Nucleus accumbens (tissue), 56 donors: ENCODE measurements around the gene AHCY.
"Not testable (repeated sequence)": the region's sequence is repeated elsewhere in the genome, so short reads cannot be mapped to it uniquely, and the experiment has no call there.

Experiments
- DNase-seq, 56 donors: peaks; one replicate each; lab custom pipeline; 2025; lab: John Stamatoyannopoulos, UW

AHCY gene

DNA sequence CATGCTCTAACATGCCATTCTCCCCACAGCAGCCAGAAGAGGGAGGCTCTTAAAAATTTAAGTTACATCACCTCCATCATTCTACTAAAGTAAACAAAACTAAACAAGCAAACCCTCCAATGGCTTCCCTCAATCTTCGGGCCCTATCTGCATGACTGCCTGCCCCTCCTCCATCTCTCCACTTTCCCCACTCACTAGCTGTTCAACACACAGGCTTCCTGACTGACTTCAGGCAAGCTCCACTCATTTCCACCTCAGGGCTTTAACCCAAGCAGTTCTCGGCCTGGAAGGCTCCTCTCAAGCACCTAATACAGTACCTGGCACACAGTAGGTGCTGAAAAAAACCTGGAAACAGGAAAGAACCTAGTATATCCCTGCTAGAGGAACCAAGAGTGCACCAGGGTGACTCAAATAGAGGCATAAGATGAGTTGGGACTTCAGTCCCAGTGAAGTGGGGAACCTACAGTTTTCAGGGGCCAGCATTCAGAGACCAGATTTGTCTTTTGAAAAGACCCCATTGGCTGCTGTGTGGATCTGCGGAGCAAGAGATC is 2.8 kb downstream of the AHCY start:
- no peak for DNase-seq

DNA sequence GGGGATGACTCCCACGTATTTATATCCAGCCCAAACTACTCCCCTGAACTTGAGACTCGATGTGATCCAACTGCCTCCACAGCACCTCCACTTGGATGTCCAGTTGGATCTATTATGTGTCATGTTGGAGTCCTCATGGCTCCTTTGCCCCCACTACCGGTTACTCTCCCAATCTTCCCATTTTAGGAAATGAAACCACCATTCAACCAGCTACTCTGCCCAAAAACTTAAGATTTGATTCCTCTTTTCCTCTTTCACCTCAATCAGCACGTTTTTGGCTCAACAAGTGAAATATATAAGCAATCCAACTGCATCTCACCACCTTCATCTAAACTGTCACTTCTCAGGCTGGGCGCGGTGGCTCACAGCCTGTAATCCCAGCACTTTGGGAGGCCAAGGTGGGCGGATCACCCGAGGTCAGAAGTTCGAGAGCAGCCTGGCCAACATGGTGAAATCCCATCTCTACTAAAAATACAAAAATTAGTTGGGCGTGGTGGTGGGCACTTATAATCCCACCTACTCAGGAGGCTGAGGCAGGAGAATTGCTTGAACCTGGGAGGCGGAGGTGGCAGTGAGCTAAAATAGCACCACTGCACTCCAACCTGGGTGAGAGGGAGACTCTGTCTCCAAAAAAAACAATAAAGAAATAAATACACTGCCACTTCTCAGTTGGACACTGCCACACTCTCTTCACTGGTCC is 3.4 kb downstream of the AHCY start:
- DNase-seq, result no peak

DNA sequence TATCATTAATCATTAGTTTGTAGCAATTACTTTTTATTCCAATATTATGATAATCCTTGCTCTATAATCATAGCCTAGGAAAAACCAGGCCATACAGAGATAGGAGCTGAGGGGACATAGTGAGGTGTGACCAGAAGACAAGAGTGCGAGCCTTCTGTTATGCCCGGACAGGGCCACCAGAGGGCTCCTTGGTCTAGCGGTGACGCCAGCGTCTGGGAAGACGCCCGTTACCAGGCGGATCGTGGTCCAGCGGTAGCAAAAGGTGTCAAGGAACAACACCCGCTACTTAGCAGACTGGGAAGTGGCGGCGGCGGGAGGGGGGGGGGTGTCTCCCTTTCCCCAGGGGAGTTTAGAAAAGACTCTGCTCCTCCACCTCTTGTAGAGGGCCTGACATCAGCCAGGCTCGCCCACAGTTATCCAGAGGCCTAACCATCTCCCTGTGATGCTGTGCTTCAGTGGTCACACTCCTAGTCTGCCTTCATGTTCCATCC is 4.8 kb downstream of the AHCY start:
- DNase-seq, result not testable (repeated sequence)

DNA sequence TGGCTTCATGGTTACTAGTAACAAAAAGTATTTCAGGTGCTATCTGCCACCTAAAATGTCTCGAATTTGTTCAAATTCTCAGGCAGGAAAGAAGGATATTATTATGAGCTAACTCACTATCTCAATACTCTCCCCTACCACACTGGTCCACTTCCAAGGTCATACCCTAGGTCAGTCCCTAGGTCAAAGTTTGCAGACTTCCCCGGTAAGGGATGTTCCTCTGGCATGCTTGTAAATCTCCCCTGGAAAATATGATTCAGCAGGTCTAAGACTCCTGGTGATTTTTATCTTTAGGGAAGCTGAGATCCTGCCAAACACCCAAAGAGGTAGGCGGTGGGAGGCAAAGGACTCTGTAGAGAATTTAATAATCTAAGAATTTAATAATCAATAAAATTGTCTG is 6.7 kb downstream of the AHCY start:
- peak in 1 of 56 donors; percentile 10 for DNase-seq

DNA sequence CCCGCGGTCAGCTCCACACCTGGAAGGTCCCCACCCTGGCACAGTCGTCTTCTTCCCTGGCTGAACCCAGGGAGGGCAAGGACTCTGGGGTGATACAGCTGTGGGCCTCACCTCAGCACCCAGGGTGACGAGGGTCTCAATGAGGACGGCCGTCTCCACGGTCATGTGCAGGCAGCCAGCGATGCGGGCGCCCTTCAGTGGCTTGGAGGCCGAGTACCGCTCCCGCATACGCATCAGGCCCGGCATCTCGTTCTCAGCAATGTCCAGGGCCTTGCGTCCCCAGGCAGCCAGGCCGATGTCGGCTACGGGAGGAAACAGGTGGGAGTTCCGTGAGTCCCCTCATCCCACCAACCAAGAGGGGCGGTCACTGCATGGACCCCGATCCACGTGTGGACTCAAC is 7.9 kb downstream of the AHCY start:
- no peak for DNase-seq

DNA sequence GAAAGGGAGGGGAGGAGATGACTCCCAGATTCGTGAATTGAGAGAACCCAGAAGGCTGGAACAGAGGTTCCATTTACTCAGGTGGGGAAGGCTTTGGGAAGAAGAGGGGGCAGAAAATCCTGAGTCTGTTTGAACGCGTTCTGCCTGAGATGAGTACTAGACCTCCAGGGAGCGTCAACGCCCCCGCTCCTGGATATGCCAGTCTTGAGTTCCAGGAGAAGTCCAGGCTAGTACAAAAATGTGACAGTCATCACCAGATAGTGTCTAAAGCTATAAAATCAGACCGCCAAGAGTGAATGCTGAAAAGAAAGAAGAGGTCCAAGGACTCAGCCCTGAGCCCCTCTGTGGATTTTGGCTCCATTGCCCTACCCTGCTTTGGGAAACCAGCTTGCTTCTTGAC is 8.6 kb downstream of the AHCY start:
- DNase-seq, result no peak

DNA sequence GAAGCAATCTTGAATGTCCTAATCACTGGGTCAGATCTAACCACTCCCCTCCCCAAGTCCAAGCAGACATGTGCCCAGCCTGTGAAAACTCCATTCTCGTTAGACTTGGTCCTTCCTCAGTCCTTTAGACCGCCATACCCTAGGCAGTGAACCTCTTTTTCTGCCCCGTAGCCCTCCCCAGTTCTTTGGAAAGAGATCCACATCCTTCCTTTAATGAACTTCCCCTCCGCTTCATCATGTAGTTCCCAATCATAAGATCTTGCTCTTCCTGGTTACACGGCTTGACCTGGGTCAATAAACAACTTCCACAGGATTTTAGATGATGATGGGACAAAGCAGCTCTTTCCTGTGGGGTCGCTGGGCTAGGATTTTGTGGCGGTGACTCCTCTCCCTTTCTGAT is 9.6 kb downstream of the AHCY start:
- no peak for DNase-seq

DNA sequence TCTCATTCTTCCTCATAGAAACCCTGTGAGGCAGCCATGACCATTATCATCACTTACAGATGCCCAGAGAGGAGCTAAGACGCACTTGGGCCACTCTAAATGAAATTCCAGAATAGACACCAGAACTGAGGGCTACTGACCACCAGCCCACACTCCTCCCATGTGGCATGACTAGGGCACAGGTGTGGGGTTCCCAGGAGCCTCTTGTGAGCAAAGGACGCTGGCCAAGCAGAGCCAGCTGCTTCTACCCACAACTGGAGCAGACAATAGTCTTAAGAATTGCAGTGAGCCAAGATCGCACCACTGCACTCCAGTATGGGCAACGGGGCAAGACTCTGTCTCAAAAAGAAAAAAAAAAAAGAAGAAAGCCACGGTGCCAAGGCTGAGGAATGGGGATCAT is 10.0 kb downstream of the AHCY start:
- DNase-seq, result no peak

DNA sequence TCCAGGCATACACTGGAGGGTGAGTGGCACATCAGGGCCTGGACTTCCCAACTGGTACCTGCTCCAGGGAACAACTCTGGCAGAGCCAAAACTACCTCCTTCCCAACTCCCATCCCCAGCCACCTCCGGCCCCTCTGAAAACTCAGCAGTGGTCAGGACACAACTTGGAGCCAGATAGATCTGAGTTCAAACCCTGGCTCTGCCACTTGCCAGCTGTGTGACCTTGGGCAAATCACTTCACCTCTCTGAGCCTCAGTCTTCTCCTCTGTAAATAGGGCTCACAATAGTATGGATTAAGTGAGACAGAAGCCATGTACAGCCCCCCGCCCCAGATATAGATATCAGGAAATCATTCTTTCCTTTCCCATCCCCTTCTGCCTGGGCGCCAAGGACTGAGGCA is 10.7 kb downstream of the AHCY start:
- no peak for DNase-seq

DNA sequence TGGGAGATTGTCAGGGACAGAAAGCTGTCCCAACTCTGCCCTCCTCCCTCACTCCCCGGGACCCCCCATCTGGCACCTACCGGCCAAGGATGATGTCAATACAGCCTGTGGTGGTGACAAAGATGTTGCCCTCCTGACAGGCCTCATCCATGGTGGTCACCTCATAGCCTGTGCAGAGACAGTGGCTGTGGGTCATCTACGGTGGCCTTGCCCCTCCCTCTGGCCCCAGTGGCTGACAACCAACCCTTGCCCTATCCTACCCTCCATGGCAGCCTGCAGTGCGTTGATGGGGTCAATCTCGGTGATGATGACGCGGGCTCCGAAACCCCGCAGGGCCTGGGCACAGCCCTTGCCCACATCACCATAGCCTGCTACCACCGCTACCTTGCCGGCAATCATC is 12.7 kb downstream of the AHCY start:
- no peak for DNase-seq

DNA sequence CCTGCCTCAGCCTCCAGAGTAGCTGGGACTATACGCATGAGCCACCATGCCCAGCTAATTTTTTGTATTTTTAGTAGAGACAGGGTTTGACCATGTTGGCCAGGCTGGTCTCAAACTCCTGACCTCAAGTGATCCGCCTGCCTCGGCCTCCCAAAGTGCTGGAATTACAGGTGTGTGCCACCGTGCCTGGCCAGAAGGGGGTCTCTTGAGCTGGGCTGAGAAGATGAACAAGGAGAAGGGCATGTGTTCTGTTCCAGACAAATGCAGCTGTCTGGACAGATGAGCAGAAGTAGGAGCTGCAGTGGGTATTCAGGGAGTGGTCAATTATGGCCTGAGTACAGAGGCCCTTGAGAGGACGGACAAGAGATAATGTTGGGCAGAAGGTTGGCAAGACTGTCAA is 15.7 kb downstream of the AHCY start:
- not testable (repeated sequence) for DNase-seq

DNA sequence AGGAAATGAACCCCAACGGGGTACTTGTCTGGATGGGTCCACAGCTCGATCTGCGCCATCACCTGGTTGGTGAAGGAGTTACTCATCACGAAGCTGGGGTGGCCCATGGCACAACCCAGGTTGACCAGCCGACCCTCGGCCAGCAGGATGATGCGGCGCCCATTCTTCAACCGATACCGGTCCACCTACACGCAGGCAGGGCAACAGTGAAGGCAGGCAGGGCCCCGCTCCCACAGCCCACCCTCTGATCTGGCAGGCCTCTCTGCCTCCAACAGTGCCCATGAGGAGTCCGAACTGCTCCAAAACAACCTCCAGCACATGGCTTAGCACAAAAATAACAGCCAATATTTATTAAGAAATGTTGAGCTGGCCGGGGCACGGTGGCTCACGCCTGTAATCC is 17.7 kb downstream of the AHCY start:
- DNase-seq, result no peak

DNA sequence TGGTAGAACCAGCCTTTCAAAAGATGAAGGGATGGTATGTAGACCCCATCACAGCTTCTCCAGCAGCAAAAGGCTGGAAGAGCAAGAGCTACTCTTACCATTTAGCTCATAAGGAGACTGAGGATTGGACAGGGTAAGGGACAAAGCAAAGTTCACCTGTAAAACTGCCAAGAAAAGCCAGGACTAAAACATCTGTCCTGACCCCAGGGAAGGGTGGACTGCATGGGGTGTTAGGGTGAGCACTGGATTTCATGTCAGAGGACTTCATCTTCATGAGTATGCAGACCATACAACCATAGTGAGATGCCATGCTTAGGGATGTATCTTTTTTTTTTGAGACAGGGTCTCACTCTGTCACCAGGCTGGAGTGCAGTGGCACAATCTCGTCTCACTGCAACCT is 19.3 kb downstream of the AHCY start:
- no peak for DNase-seq

DNA sequence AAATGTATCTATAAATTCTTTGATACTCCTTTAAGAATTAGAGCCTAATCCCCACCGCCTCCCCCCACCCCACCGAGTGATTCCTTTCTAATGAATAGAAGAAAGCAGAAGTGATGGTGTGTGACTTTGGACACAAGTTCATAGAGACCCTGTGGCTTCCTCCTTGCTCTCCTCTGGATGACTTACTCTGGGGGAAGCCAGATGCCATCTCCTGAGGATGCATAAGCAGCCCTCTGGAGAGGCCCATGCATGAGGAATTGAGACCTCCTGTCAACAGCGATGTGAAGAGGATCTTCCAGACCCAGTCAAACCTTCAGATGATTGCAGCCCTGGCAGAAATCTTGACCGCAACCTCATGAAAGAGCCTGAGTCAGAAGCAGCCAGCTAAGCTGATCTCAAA is 21.1 kb downstream of the AHCY start:
- no peak for DNase-seq

DNA sequence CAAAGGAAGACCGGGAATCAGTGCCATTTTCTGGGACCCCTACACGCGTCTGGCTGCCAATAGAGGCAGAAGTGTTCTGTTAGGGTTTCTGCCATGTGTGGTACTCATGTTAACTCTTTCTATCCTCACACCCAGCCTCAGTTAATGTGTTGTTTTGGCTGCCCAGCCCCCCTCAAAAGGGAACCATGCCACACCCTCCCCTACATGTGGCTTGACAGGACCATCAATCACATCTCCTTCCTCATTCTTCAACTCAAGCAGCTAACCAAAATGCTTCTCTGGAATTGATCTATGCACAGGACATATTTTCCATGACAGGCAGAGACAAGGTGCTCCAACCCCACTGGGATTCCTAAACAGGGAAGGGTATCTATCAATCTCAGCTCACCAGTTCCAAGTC is 22.0 kb downstream of the AHCY start:
- no peak for DNase-seq

DNA sequence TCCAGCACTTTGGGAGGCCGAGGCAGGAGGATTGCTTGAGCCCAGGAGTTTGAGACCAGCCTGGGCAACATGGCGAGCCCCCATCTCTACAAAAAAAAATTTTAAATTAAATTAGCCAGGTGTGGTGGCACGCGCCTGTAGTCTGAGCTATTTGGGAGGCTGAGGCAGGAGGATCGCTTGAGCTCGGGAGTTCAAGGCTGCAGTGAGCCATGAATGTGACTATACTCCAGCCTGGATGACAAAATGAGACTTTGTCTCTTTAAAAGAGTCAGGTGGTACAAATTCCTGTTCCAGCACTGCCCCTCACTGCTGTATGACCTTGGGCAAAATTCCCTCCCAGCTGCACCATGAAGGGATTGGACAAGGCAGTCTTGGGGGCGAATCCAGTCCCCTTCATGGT is 28.5 kb downstream of the AHCY start:
- DNase-seq, result no peak

DNA sequence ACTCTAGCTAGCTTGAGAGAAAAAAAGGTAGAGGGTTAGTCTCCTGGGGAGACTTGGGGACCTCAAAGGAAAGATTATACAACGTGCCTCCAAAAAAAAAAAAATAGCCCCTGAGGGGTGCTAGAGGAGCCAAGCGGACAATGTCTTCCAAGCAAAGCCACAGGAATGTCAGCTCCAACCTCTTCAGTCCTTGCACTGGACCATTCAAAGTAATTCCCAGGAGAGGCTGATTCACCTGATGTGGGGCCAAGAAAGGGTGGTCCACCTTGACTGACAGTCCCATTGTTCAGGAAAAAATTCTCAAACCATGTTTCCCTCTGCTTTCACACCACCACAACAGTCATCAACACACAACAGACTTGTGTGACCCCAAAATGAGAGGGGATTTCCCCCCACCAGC is 31.2 kb downstream of the AHCY start:
- no peak for DNase-seq

DNA sequence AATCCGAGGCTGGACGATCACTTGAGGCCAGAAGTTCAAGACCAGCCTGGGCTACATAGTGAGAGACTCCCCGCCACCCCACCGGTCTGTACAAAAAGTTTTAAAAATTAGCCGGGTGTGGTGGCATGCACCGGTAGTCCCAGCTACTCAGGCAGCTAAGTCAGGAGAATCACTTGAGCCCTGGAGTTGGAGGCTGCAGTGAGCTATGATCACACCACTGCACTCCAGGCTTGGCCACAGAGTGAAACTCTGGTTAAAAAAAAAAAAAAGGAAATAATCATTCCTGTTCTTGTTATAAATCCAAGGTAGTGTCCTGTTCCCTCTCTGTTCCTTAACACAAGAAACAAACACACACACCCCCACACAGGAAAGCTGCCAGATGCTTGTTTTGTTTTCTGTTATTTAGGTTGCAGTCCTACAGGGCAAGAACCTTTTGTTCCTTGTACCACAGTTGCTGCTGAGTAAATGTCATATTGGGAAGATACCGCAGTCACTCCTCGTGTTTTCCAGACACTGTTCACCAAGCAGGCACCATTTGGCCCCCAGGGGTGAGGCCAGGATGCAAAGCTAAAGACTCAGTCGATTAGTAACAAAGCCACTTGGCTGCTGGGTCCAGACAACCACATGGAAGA is 33.0 kb downstream of the AHCY start:
- no peak for DNase-seq

DNA sequence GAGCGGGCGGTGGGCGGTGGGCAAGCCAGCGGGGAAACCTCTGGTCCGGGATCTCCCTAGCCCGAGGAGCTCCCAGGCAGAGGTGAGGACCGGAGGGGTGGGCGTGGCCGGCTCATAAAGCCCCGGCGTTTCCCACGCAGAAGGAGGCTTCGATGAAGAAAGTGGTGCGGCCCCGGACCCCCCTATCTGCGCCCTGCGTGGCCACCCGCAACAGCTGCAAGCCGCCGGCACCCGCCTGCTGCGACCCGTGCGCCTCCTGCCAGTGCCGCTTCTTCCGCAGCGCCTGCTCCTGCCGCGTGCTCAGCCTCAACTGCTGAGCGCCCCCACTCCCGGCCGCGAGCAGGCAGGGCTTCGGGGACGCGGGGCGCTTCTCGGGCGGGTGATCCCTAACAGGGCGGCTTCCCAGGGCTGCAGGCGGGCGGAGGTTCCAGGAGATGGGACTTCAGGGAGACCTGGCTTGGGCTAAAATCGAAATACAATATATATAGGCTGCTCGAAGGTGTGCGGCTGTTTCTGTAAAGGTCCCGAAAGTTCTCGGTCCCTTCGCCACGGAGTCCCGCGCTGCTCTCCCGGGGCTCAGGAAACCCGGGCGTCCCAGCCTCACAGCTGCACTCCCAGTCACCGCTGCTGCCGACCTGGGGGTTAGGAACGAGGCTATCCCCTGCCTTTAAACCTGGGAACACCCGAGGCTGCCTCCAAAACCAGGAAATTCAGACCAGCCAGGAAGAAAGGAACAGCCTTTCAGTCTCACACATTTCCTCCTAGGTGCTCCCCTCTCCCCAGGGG is 34.1 kb downstream of the AHCY start:
- peak in 20 of 56 donors; percentile 1 to 35 (median 7) for DNase-seq

DNA sequence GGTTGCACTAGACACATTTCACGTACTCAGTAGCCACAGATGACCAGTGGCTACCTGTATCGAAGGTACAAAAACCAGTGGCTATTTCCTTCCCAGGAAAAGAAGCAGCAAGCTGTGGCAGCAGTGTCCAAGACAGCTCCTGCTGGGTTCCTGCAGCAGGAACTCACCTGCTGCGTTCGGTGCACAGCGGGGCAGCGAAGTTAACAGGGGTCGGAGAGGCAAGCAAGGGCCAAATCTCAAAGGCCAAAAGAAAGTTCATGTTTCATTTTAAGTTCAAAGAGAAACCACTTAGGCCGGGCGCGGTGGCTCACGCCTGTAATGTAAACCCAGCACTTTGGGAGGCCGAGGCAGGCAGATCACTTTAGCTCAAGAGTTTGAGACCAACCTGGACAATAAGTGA is 35.0 kb downstream of the AHCY start:
- no peak for DNase-seq

DNA sequence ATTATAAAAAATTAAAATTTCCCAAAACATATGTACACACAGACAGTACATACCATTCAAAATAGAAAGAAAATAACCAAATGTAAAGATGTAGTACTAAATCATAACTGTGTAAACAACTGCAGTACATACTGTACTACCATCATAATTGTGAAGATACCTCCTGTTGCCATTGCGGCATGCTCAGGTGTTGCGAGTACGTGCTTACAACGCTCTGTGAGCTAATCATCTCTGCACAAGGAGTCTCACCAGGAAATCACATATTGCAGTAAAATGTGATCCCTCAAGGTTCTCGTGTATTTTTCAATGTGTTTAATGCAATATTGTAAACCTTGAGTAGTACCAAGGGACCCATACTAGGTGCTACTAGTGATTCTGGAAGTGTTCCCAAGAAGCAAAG is 39.0 kb downstream of the AHCY start:
- DNase-seq, result no peak
